ENCODE results near the gene NT5C2. TPM values are rescaled to one million over a fixed set of nuclear protein-coding genes. Genes with fewer than 3 reads are reported as not detected.
A peak's percentile ranks its signal among the peaks of the same experiment; 100 is the strongest.

The NT5C2 gene
- polyA plus RNA-seq, 1 of the 3 experiments (the other 2 are of a cell fraction): 29.6 TPM

GRCh38 chr10:103069453-103070331 lies 123.4 kb downstream of the NT5C2 start:
- CTCF ChIA-PET: interaction anchor here (0.5 to 20.8 kb wide), 21 partner anchors 9 to 348 kb away, joined by 3 to 264 read pairs (median 4); partner anchors contain the start of gene CNNM2
- Histone ChIP-seq H3K4me1 (ENCODE audit: control insufficient read depth in 1 of 2, insufficient read depth in 2 of 2, low read depth in 1 of 2, low read length in 1 of 2) (peaks cover 0 to 22% of the 10 kb centered on the region in 2 experiments; a peak in 1 of 4 replicates), H3F3A (replicated peaks; ENCODE audit: insufficient read depth) (no peaks in the 10 kb centered on the region), H3K27me3 (ENCODE audit: insufficient read depth) (no peaks in the 10 kb centered on the region), H3K27ac (ENCODE audit: low read depth in 2 of 2, low read length in 1 of 2) (no peak overlapping the region), H3K36me3 (replicated peaks in 1 of 2; ENCODE audit: control insufficient read depth in 1 of 2, insufficient read depth in 2 of 2, low read length in 1 of 2) (peaks cover 0 to 4% of the 10 kb centered on the region in 2 experiments), H3K9me3 (no peaks in the 10 kb centered on the region), H3K79me2 (ENCODE audit: insufficient read depth) (no peaks in the 10 kb centered on the region), H3K9me2 (no peaks in the 10 kb centered on the region), H2AFZ (ENCODE audit: low read depth) (no peak overlapping the region), H4K20me1 (ENCODE audit: insufficient read depth) (no peaks in the 10 kb centered on the region), H3K9ac (no peak overlapping the region), H3K4me2 (no peak overlapping the region), H3K4me3 (ENCODE audit: low read depth in 2 of 2, low read length in 1 of 2) (no peak overlapping the region; a peak in 1 of 4 replicates)
- 55% methylated on average over 14 of the region's 16 CpGs for WGBS (ENCODE audit: low lambda C conversion rate)
- POLR2A ChIA-PET: no interaction called here
- DNase-seq: peak; percentile 77
- no peak for TF ChIP-seq GATA2 (CRISPR knock-in tag; IDR thresholded peaks at IDR 0.05)
- TF ChIP-seq EZH2phosphoT487 (IDR thresholded peaks at IDR 0.05; ENCODE audit: borderline replicate concordance, low read depth): no peak
- no peak for TF ChIP-seq TCF12 (IDR thresholded peaks at IDR 0.05)
- TF ChIP-seq SMC3 (IDR thresholded peaks at IDR 0.05; ENCODE audit: low read depth, low read length): peak; percentile 93
- TF ChIP-seq POLR2AphosphoS5 (IDR thresholded peaks at IDR 0.05; ENCODE audit: low read depth, low read length): no peak
- TF ChIP-seq PBX3 (IDR thresholded peaks at IDR 0.05): no peak
- no peak for TF ChIP-seq ELF1 (IDR thresholded peaks at IDR 0.05)
- TF ChIP-seq EP300 (IDR thresholded peaks at IDR 0.05; ENCODE audit: borderline replicate concordance in 1 of 2, low read depth in 1 of 2, low read length in 1 of 2): no peak
- TF ChIP-seq FOXM1 (IDR thresholded peaks at IDR 0.05; ENCODE audit: low read depth): no peak
- TF ChIP-seq TEAD4 (IDR thresholded peaks at IDR 0.05; ENCODE audit: borderline replicate concordance, insufficient read depth): no peak
- TF ChIP-seq YY1 (IDR thresholded peaks at IDR 0.05; ENCODE audit: low read depth): no peak
- TF ChIP-seq CTCF (IDR thresholded peaks at IDR 0.05): peak; percentile 83
- TF ChIP-seq MXI1 (IDR thresholded peaks at IDR 0.05; ENCODE audit: low read depth, low read length): peak; percentile 47; the same call in 1 of the 2 replicates
- no peak for TF ChIP-seq GABPA (IDR thresholded peaks at IDR 0.05; ENCODE audit: low read depth)
- TF ChIP-seq, protein P1, sequence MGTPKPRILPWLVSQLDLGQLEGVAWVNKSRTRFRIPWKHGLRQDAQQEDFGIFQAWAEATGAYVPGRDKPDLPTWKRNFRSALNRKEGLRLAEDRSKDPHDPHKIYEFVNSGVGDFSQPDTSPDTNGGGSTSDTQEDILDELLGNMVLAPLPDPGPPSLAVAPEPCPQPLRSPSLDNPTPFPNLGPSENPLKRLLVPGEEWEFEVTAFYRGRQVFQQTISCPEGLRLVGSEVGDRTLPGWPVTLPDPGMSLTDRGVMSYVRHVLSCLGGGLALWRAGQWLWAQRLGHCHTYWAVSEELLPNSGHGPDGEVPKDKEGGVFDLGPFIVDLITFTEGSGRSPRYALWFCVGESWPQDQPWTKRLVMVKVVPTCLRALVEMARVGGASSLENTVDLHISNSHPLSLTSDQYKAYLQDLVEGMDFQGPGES (IDR thresholded peaks at IDR 0.05; ENCODE audit: low read depth, low read length): no peak
- no peak for TF ChIP-seq JUND (IDR thresholded peaks at IDR 0.05)
- no peak for TF ChIP-seq RXRA (IDR thresholded peaks at IDR 0.05; ENCODE audit: borderline replicate concordance, low read depth)
- TF ChIP-seq MEF2A (IDR thresholded peaks at IDR 0.05; ENCODE audit: borderline replicate concordance, low read depth): no peak
- TF ChIP-seq SIN3A (IDR thresholded peaks at IDR 0.05; ENCODE audit: borderline replicate concordance, low read depth, low read length): no peak
- TF ChIP-seq NFIC (IDR thresholded peaks at IDR 0.05; ENCODE audit: borderline replicate concordance): no peak
- no peak for TF ChIP-seq ZBTB33 (IDR thresholded peaks at IDR 0.05; ENCODE audit: borderline replicate concordance, low read depth)
- 0 out of 2 replicates have a peak, but pooled peaks have one; percentile 16 for TF ChIP-seq NRF1 (IDR thresholded peaks at IDR 0.05; ENCODE audit: low read depth, low read length)
- TF ChIP-seq, protein P2, sequence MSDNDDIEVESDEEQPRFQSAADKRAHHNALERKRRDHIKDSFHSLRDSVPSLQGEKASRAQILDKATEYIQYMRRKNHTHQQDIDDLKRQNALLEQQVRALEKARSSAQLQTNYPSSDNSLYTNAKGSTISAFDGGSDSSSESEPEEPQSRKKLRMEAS (IDR thresholded peaks at IDR 0.05; ENCODE audit: low read depth): no peak
- no peak for TF ChIP-seq TAF1 (IDR thresholded peaks at IDR 0.05; ENCODE audit: borderline replicate concordance, low read depth, low read length)

Measured in SK-N-SH (cell line).